HG03439 (cell line): ENCODE data around the gene CTNNAL1.
A peak's percentile ranks its signal among the peaks of the same experiment; 100 is the strongest.

Experiments used
- ATAC-seq: cut with Tn5 transposase; IDR thresholded peaks from one replicate; pipeline ENCODE4 v1.9.1; 2021; ENCODE audit warnings: mild to moderate bottlenecking, moderate library complexity; ENCODE audit not compliant: unreplicated experiment

Gene CTNNAL1

GRCh38 chr9:109030426-109030825 is 17.1 kb upstream of the CTNNAL1 start:
- ATAC-seq: no peak

GRCh38 chr9:109028457-109028856 is 15.2 kb upstream of the CTNNAL1 start:
- ATAC-seq: no peak

GRCh38 chr9:109027176-109027575 is 13.9 kb upstream of the CTNNAL1 start:
- ATAC-seq: no peak

GRCh38 chr9:109026306-109026705 is 13.0 kb upstream of the CTNNAL1 start:
- ATAC-seq: no peak

- ATAC-seq: no peak
These were observed 9.6 kb upstream of the CTNNAL1 start for GRCh38 chr9:109022873-109023272.

GRCh38 chr9:109020581-109021511 is 7.5 kb upstream of the CTNNAL1 start:
- ATAC-seq: no peak

- no peak for ATAC-seq
These were observed 6.8 kb upstream of the CTNNAL1 start for GRCh38 chr9:109020113-109020512.

- no peak for ATAC-seq
These were observed 6.1 kb upstream of the CTNNAL1 start for GRCh38 chr9:109019420-109019819.

GRCh38 chr9:109017493-109017892 is 4.2 kb upstream of the CTNNAL1 start:
- no peak for ATAC-seq

GRCh38 chr9:109017061-109017460 is 3.8 kb upstream of the CTNNAL1 start:
- ATAC-seq: no peak

- ATAC-seq: no peak
These were observed 2.8 kb upstream of the CTNNAL1 start for GRCh38 chr9:109016132-109016531.

- no peak for ATAC-seq
These were observed 1.4 kb upstream of the CTNNAL1 start for GRCh38 chr9:109014608-109015280.

GRCh38 chr9:109013679-109014607 is 644 bp upstream of the CTNNAL1 start:
- no peak for ATAC-seq

- ATAC-seq: peak; percentile 39
These were observed 1.1 kb downstream of the CTNNAL1 start for GRCh38 chr9:109012009-109012875.

- ATAC-seq: no peak
These were observed 2.0 kb downstream of the CTNNAL1 start for GRCh38 chr9:109011231-109011671.

GRCh38 chr9:109010746-109011145 is 2.6 kb downstream of the CTNNAL1 start:
- peak; percentile 46 for ATAC-seq

GRCh38 chr9:109005678-109006077 is 7.6 kb downstream of the CTNNAL1 start:
- no peak for ATAC-seq

GRCh38 chr9:109003116-109003515 is 10.2 kb downstream of the CTNNAL1 start:
- ATAC-seq: no peak

- ATAC-seq: no peak
These were observed 11.2 kb downstream of the CTNNAL1 start for GRCh38 chr9:109002141-109002540.

- no peak for ATAC-seq
These were observed 12.0 kb downstream of the CTNNAL1 start for GRCh38 chr9:109001275-109001676.
